GM12873 (cell line): Measurements from ENCODE around the gene WASF3.

Experiments used
- CTCF ChIP-seq: IDR thresholded peaks from 2 replicates; pipeline ENCODE4 v1.5.1; 2012; ENCODE audit warnings: low read depth, mild to moderate bottlenecking, moderate library complexity, low read length, control low read depth; ENCODE audit not compliant: insufficient read depth; ENCODE audit errors: missing control alignments

Gene WASF3

GRCh38 chr13:26571518-26571917 is 14.0 kb downstream of the WASF3 start:
- TF ChIP-seq CTCF = no peak

GRCh38 chr13:26575244-26575643 is 17.8 kb downstream of the WASF3 start:
- no peak for TF ChIP-seq CTCF

- TF ChIP-seq CTCF = no peak
Observed at GRCh38 chr13:26579580-26579979, 22.1 kb downstream of the WASF3 start.

- no peak for TF ChIP-seq CTCF
Observed at GRCh38 chr13:26583662-26584061, 26.2 kb downstream of the WASF3 start.

- no peak for TF ChIP-seq CTCF
Observed at GRCh38 chr13:26584713-26585112, 27.2 kb downstream of the WASF3 start.

- TF ChIP-seq CTCF = no peak
Observed at GRCh38 chr13:26585136-26585535, 27.7 kb downstream of the WASF3 start.

- TF ChIP-seq CTCF = no peak
Observed at GRCh38 chr13:26587251-26587650, 29.8 kb downstream of the WASF3 start.
